ENCODE data around the gene SPC24.
A peak's percentile ranks its signal among the peaks of the same experiment; 100 is the strongest.
"Not testable (repeated sequence)": the region's sequence is repeated elsewhere in the genome, so short reads cannot be mapped to it uniquely, and the experiment has no call there.

SPC24 gene

GRCh38 chr19:11196406-11197287 is 41.1 kb upstream of the SPC24 start:
- CTCF ChIA-PET: no interaction called here
- Mint-ChIP-seq H3K27me3 (peaks cover 49% of the 10 kb centered on the region), H3K4me3 (peak overlapping the region; percentile 71), H3K36me3 (no peaks in the 10 kb centered on the region), H3K27ac (peak overlapping the region; percentile 16), H3K9me3 (no peaks in the 10 kb centered on the region), H3K4me1 (peaks cover 21% of the 10 kb centered on the region)
- peak; percentile 36 for DNase-seq

- CTCF ChIA-PET: no interaction called here
- Mint-ChIP-seq H3K9me3 (no peaks in the 10 kb centered on the region), H3K4me3 (peak overlapping the region; percentile 1)
These were observed 40.1 kb upstream of the SPC24 start for GRCh38 chr19:11195681-11196080.

GRCh38 chr19:11194656-11195558 is 39.3 kb upstream of the SPC24 start:
- Mint-ChIP-seq H3K27me3 (peaks cover 44% of the 10 kb centered on the region), H3K4me1 (peaks cover 21% of the 10 kb centered on the region), H3K4me3 (peak overlapping the region; percentile 35), H3K9me3 (no peaks in the 10 kb centered on the region), H3K36me3 (no peaks in the 10 kb centered on the region), H3K27ac (peak overlapping the region; percentile 42)
- CTCF ChIA-PET: interaction anchor here (0.6 kb wide), 1 partner anchor 24 kb away, joined by 3 read pairs; no protein-coding TSS in a partner anchor
- peak; percentile 46 for DNase-seq

More at GRCh38 chr19:11195681-11196080, 40.1 kb upstream of the SPC24 start:
- Mint-ChIP-seq H3K27ac (no peak overlapping the region), H3K27me3 (peaks cover 49% of the 10 kb centered on the region), H3K4me1 (peaks cover 21% of the 10 kb centered on the region), H3K36me3 (no peaks in the 10 kb centered on the region)
- DNase-seq: no peak

- Mint-ChIP-seq H3K4me3 (no peak overlapping the region), H3K9me3 (no peaks in the 10 kb centered on the region), H3K27me3 (peaks cover 39% of the 10 kb centered on the region), H3K27ac (no peak overlapping the region), H3K36me3 (no peaks in the 10 kb centered on the region), H3K4me1 (peaks cover 21% of the 10 kb centered on the region)
- CTCF ChIA-PET: no interaction called here
- DNase-seq: no peak
These were observed 38.6 kb upstream of the SPC24 start for GRCh38 chr19:11194173-11194572.

- H3K4me3 Mint-ChIP-seq: no peak overlapping the region
- DNase-seq: no peak
- H3K36me3 Mint-ChIP-seq: no peaks in the 10 kb centered on the region
- CTCF ChIA-PET: no interaction called here
- H3K4me1 Mint-ChIP-seq: peaks cover 21% of the 10 kb centered on the region
- H3K27ac Mint-ChIP-seq: no peak overlapping the region
- H3K27me3 Mint-ChIP-seq: peaks cover 29% of the 10 kb centered on the region
- H3K9me3 Mint-ChIP-seq: no peaks in the 10 kb centered on the region
These were observed 37.7 kb upstream of the SPC24 start for GRCh38 chr19:11192957-11193939.

- Mint-ChIP-seq H3K9me3 (no peaks in the 10 kb centered on the region), H3K36me3 (no peaks in the 10 kb centered on the region), H3K27ac (no peak overlapping the region), H3K27me3 (peaks cover 27% of the 10 kb centered on the region), H3K4me3 (no peak overlapping the region), H3K4me1 (peaks cover 16% of the 10 kb centered on the region)
- DNase-seq: no peak
- CTCF ChIA-PET: no interaction called here
These were observed 36.4 kb upstream of the SPC24 start for GRCh38 chr19:11191934-11192333.

- Mint-ChIP-seq H3K27me3 (peaks cover 28% of the 10 kb centered on the region), H3K4me1 (peaks cover 13% of the 10 kb centered on the region), H3K27ac (no peak overlapping the region), H3K36me3 (no peaks in the 10 kb centered on the region), H3K9me3 (no peaks in the 10 kb centered on the region), H3K4me3 (no peak overlapping the region)
- DNase-seq: no peak
- CTCF ChIA-PET: interaction anchor here (1.1 kb wide), 1 partner anchor 106 kb away, joined by 3 read pairs; no protein-coding TSS in a partner anchor
These were observed 35.7 kb upstream of the SPC24 start for GRCh38 chr19:11191273-11191755.

GRCh38 chr19:11190501-11190900 is 34.9 kb upstream of the SPC24 start:
- CTCF ChIA-PET: interaction anchor here (1.1 kb wide), 1 partner anchor 105 kb away, joined by 3 read pairs; no protein-coding TSS in a partner anchor
- peaks cover 25% of the 10 kb centered on the region for H3K27me3 Mint-ChIP-seq
- no peak overlapping the region for H3K4me3 Mint-ChIP-seq

GRCh38 chr19:11187441-11187840 is 31.9 kb upstream of the SPC24 start:
- H3K4me3 Mint-ChIP-seq: no peak overlapping the region

More at GRCh38 chr19:11190501-11190900, 34.9 kb upstream of the SPC24 start:
- Mint-ChIP-seq H3K4me1 (peaks cover 7% of the 10 kb centered on the region), H3K27ac (no peak overlapping the region), H3K36me3 (no peaks in the 10 kb centered on the region), H3K9me3 (no peaks in the 10 kb centered on the region)
- DNase-seq: no peak

GRCh38 chr19:11182994-11183393 is 27.4 kb upstream of the SPC24 start:
- Mint-ChIP-seq H3K27me3 (peaks cover 28% of the 10 kb centered on the region), H3K27ac (no peak overlapping the region), H3K4me3 (no peak overlapping the region), H3K9me3 (no peaks in the 10 kb centered on the region), H3K36me3 (no peaks in the 10 kb centered on the region), H3K4me1 (peaks cover 8% of the 10 kb centered on the region)
- CTCF ChIA-PET: interaction anchor here (0.8 kb wide), 1 partner anchor 198 kb away, joined by 3 read pairs; no protein-coding TSS in a partner anchor
- no peak for DNase-seq

More at GRCh38 chr19:11187441-11187840, 31.9 kb upstream of the SPC24 start:
- no peaks in the 10 kb centered on the region for H3K9me3 Mint-ChIP-seq
- H3K27ac Mint-ChIP-seq: no peak overlapping the region
- CTCF ChIA-PET: no interaction called here
- no peak for DNase-seq
- peaks cover 18% of the 10 kb centered on the region for H3K27me3 Mint-ChIP-seq
- no peaks in the 10 kb centered on the region for H3K36me3 Mint-ChIP-seq
- H3K4me1 Mint-ChIP-seq: no peaks in the 10 kb centered on the region

GRCh38 chr19:11181488-11181887 is 25.9 kb upstream of the SPC24 start:
- Mint-ChIP-seq H3K9me3 (no peaks in the 10 kb centered on the region), H3K4me3 (no peak overlapping the region), H3K27me3 (peaks cover 24% of the 10 kb centered on the region), H3K4me1 (peaks cover 8% of the 10 kb centered on the region), H3K36me3 (no peaks in the 10 kb centered on the region), H3K27ac (no peak overlapping the region)
- CTCF ChIA-PET: no interaction called here
- DNase-seq: no peak

- H3K4me3 Mint-ChIP-seq, CTCF ChIA-PET, H3K9me3 Mint-ChIP-seq, DNase-seq, H3K27ac Mint-ChIP-seq, H3K4me1 Mint-ChIP-seq, H3K36me3 Mint-ChIP-seq: not testable (repeated sequence)
- H3K27me3 Mint-ChIP-seq: peaks cover 22% of the 10 kb centered on the region
These were observed 25.4 kb upstream of the SPC24 start for GRCh38 chr19:11180975-11181374.

GRCh38 chr19:11180346-11180745 is 24.8 kb upstream of the SPC24 start:
- H3K27me3 Mint-ChIP-seq: peaks cover 18% of the 10 kb centered on the region

More at GRCh38 chr19:11180346-11180745, 24.8 kb upstream of the SPC24 start:
- Mint-ChIP-seq H3K4me3 (no peak overlapping the region), H3K4me1 (peaks cover 8% of the 10 kb centered on the region), H3K9me3 (no peaks in the 10 kb centered on the region), H3K27ac (no peak overlapping the region), H3K36me3 (no peaks in the 10 kb centered on the region)
- no peak for DNase-seq
- CTCF ChIA-PET: no interaction called here

All from activated naive CD4-positive, alpha-beta T cell treated with anti-CD3 and anti-CD28 coated beads, Interleukin-2, amount 10 ng/mL, durations not matched to agents 7 days and 5 days (primary cell).